ENCODE results near the gene ZNF536.
"Not testable (repeated sequence)": the region's sequence is repeated elsewhere in the genome, so short reads cannot be mapped to it uniquely, and the experiment has no call there.

ZNF536 gene

DNA sequence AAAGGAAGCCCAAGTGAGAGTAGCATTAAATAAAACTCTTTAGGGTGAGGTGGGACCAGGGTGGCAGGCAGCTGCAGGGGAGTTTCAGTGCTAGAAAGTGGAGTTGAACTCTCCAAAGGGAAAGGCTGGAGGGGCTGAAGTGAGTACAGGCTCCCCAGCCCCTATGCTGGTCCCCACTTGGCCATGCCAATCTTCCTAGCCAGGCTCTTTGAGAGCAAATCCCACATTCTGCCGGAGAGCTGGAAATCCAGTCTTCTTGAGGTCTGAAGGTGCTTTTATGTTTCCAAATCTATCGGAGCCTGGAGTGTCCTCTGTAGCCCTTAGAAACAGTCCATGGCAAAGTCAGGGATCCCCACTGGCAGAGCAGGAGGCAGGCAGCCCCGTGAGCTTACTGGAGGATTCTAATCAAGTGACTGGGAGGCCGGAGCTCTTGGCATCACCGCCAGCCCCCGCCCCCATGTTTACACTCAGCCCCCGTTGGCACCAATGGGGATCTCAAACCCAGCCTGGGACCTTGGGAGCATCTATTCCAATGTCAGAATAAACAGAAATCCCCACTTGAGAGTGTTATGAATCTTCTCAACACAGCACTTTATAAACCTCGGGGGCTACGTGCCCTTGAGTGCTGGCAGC lies 18.3 kb downstream of the ZNF536 start:
- no peak for DNase-seq

- no peak for DNase-seq
Observed at GRCh38 chr19:30391052-30391451, 18.9 kb downstream of the ZNF536 start.

GRCh38 chr19:30391554-30392551 lies 19.7 kb downstream of the ZNF536 start:
- DNase-seq, result no peak

DNA sequence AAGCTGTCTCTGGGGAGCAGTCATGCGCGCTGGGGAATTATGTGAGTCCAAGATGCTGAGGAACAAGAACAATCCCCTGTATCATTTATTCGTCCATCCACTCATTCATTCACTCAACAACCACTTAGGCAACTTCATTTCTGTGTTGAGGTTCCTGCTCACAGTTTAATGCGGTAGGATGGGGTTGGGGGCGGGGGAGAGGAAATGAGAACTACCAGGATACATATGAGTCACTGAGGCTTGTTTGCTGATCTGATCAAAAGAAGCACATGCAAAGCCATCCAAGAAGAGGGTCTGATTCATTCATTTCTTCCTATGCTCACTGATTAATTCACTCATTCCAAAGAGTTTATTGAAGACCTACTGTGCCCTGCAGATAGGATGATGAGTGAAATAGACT lies 20.9 kb downstream of the ZNF536 start:
- DNase-seq, result no peak

- DNase-seq, result no peak
Observed at GRCh38 chr19:30393729-30394480, 21.7 kb downstream of the ZNF536 start.

DNA sequence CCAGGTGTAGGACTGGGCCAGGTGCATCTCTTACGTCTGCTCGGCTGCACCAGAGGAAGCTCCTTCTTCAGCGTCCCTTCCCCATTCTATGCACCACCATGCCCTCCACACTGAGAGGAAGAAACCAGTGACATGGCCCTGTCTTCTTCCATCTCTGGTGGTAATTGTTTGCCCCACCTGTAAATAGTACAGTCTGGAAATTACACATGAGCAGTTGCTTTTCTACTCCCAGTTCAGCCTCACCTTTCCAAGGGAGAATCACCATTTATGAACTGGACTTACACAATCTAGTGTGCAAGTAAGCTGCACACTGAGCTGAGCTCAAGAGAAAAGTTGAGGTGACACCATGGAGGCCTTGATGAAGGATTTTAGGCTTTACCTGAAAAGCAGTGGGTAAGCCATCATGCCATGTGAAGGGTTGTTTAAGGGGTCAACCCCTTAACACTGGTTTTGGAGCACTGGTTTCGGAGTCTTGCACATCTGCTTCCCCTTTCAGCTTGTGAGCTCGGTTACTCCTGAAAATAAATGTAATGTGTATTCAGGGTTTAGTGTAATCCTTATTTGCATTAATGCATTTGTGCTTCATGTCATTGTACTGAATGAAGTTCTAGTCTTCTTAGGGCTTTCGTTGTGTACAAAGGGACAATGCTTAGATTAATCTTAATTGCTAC lies 22.4 kb downstream of the ZNF536 start:
- no peak for DNase-seq

- DNase-seq, result no peak
Observed at GRCh38 chr19:30395283-30395682, 23.1 kb downstream of the ZNF536 start.

GRCh38 chr19:30398539-30398938 lies 26.4 kb downstream of the ZNF536 start:
- DNase-seq, result not testable (repeated sequence)

DNA sequence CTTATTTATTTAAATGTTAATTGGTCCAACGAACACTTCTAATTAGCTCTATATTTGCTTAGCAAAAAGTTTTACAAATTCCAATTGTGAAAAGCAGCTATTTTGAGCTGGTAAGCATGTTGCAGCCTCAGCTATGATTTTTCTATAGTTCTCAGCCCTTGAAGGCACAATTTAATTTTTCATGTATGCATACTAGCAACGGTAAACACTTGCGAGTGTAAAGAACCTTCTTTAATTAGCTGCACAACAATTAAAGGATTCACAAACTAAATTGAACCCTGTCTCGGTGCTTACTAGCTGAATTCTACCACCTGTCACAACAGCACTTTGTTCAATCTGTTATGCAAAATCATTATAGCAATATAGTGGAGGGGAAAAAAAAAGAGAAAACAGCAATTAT lies 29.8 kb downstream of the ZNF536 start:
- DNase-seq, result no peak

DNA sequence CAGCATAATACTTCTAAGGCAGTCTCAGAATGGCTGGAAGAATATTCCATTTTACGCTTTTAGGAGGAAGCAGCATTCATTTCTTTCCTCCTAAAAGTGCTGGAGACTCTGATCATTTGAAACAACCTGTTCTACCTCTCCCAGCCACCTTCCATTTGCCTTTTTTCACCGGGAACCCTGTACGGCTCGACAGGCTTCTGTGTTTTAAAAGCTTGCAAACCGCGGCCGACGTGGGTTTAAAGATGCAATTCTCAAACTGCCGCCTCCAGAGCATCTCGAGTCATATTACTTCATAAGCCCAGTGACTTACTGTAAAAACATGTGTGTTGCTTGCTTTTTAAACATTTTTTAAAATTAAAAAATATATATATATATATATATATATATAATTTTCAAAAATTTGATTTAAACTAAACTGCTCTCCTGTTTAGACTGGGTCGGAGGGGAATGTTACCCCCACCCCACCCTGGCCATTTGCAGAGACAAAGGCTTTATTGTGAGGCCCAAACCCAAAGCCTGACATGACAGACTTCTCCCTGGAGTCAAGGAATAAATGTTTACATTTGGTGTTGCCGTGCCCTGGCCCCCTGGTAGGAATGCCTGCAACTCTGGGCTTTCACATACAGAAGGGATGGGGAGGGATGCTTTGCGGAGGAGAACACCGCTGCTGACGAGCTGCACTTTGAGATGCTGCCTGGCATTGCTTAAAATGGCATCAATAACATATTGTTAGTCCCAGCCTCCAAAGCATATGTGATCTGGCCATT lies 30.4 kb downstream of the ZNF536 start:
- no peak for DNase-seq

GRCh38 chr19:30403203-30403985 lies 31.2 kb downstream of the ZNF536 start:
- no peak for DNase-seq

- no peak for DNase-seq
Observed at GRCh38 chr19:30406220-30407067, 34.3 kb downstream of the ZNF536 start.

DNA sequence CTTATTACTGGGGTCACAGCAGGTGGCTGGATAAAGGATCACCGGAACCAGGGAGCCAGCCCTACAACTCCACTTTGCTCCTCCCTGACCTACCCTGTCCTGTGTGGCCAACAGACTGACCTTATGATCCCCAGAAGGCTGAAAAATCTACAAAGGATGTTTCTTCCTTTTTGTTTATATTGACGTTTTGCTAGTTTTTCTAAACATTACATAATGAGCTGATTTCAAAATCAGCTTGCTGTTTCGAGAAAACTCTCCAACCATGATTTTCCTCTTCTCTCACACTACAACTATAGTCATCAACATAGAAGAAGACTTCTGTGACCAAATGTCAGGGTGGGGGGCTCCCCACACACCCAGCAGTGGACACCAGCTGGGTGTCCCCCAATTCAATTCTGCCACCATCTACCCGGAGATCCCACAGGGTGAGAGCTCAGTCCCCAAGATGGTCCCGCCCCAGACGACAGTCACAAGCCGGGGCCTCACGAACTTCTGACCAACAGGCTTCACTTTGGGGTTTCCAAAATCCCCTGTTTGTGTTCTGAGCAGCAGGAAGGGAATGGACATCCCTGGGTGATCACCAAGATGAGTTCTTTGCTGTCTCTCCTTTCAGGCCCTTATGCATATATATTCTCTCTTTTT lies 35.0 kb downstream of the ZNF536 start:
- no peak for DNase-seq

DNA sequence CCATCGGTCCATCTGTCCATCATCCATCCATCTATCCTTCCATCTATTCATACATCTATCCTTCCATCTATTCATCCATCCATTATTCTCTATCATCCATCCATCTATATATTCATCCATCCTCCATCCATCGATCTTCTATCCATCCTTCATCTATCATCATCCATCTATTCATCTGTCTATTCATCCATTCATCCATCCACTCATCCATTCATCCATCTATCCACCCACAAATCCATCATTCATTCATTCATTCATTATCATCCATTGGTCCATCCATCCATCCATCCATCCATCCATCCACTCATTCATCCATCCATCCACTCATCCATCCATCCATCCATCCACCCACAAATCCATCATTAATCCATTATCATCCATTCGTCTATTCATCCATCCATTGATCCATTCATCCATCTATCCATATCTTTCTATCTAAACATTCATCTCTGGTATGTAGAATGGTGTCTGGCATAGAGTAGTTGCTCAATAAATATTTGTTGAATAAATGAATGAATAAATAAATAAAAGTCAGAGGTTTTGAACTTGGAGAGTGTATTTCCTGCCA lies 36.6 kb downstream of the ZNF536 start:
- DNase-seq, result no peak

GRCh38 chr19:30411714-30412113 lies 39.5 kb downstream of the ZNF536 start:
- DNase-seq, result no peak

- DNase-seq, result no peak
Observed at GRCh38 chr19:30416375-30416774, 44.2 kb downstream of the ZNF536 start.

GRCh38 chr19:30417166-30417565 lies 45.0 kb downstream of the ZNF536 start:
- DNase-seq, result not testable (repeated sequence)

GRCh38 chr19:30419568-30420180 lies 47.5 kb downstream of the ZNF536 start:
- DNase-seq, result no peak

DNA sequence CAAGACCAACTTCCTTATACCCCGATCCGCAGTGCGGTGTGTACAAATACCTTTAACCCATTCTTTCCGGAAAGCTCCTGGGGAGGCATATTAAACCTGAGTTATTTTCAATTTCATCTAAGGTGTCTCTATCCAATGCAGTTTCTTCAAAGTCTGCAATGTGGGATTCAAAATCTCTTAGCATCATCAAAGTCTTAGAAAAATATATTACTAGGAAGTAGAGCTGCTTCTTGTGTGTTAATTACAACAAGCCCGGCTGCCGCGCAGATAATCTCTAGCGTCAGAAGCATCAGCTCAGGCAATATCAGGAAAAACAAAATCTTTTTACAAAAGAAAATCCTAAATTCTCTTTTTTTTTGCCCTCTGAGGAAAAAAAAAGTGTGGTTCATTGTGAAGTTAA lies 48.1 kb downstream of the ZNF536 start:
- no peak for DNase-seq
